GM10248 (cell line): ENCODE data around the gene TBC1D19.
"Not testable (repeated sequence)": the region's sequence is repeated elsewhere in the genome, so short reads cannot be mapped to it uniquely, and the experiment has no call there.

Experiments
- CTCF ChIA-PET: fragments of 300-600 bp; sonication (Branson Sonifier 250); formaldehyde crosslinking; extraction: SDS; loops from one replicate; lab custom pipeline; 2021; ENCODE audit warnings: antibody characterized with exemption; lab: Yijun Ruan, JAX
- POLR2A ChIA-PET: fragments of 350-650 bp; sonication (Branson Sonifier 250); formaldehyde crosslinking; extraction: SDS; loops from one replicate; lab custom pipeline; 2020; ENCODE audit warnings: antibody characterized with exemption; lab: Yijun Ruan, JAX
- DNase-seq: peaks from one replicate; pipeline ENCODE4 v3.0.0; 2012; ENCODE audit errors: extremely low spot score
- CTCF ChIP-seq: IDR thresholded peaks from 2 replicates; pipeline ENCODE4 v1.5.1; 2012; ENCODE audit warnings: mild to moderate bottlenecking, low read depth; ENCODE audit errors: extremely low read depth, missing control alignments, control extremely low read depth

TBC1D19 gene

GRCh38 chr4:26648260-26648659 is 64.4 kb downstream of the TBC1D19 start:
- CTCF ChIA-PET, result interaction anchor here (0.8 kb wide), 1 partner anchor 25 kb away, joined by 3 read pairs; no protein-coding TSS in a partner anchor
- POLR2A ChIA-PET, result no interaction called here

GRCh38 chr4:26660261-26660660 is 76.4 kb downstream of the TBC1D19 start:
- ChIA-PET POLR2A (no interaction called here), CTCF (no interaction called here)
- TF ChIP-seq CTCF, result no peak
- no peak for DNase-seq

More at GRCh38 chr4:26648260-26648659, 64.4 kb downstream of the TBC1D19 start:
- no peak for TF ChIP-seq CTCF
- DNase-seq, result no peak

- CTCF ChIA-PET, result no interaction called here
- POLR2A ChIA-PET, result no interaction called here
- DNase-seq, result no peak
- TF ChIP-seq CTCF, result no peak
Measured at GRCh38 chr4:26663888-26664287, 80.0 kb downstream of the TBC1D19 start.

DNA sequence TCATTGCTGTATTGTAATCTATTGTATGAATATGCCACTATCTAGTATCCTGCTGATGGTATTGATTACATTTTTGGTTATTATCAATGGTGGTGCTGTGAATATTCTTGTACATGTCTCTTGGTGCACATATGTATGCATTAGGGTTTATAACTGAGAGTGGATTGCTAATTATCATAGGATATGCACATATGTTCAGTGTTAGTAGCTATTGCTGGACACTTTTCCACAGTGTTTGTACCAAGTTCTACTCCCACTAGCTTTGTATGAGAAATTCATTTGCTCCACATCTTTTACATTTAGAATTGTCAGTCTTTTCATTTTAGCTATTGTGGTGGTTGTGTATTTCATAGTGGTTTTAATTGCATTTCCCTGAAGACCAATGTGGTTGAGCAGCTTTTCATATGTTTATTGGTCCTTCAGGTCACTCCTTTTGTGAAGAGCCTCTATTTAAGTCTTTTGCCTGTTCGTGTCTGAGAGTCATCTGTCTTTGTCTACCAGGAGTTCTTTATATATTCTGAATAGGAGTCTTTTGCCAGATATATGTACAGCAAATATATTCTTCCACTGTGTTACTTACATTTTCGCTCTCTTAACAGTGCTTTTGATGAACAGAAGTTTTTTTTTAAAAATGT is 87.1 kb downstream of the TBC1D19 start:
- DNase-seq, result no peak
- TF ChIP-seq CTCF, result no peak
- POLR2A ChIA-PET, result interaction anchor here (0.6 kb wide), 1 partner anchor 14 kb away, joined by 3 read pairs; no protein-coding TSS in a partner anchor
- CTCF ChIA-PET, result no interaction called here

- DNase-seq, POLR2A ChIA-PET: not testable (repeated sequence)
- CTCF ChIA-PET, result interaction anchor here (1.0 kb wide), 1 partner anchor 162 kb away, joined by 3 read pairs; no protein-coding TSS in a partner anchor
Measured at GRCh38 chr4:26679040-26679695, 95.3 kb downstream of the TBC1D19 start.

DNA sequence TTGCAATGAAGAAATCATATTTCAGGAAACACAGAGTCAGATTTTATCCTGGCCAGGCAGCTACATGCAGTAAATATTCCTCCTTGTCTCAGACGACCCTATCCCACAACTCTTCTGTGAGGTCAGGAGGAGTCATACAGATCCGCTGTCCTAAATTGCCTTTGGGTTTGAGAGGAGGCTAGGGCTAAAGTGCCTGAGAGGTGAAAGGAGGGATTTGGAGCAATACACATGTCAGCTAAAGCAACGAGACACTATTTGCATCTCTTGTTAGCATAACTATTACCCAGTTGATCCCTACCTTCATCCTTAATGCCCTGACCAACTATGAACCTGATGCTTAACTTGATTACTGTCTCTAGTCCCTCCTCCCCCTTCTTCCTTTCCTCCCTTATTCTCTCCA is 98.6 kb downstream of the TBC1D19 start:
- DNase-seq, result no peak
- no peak for TF ChIP-seq CTCF
- ChIA-PET POLR2A (no interaction called here), CTCF (interaction anchor here (0.7 to 1.3 kb wide), 3 partner anchors 9 to 694 kb away, joined by 3 read pairs; no protein-coding TSS in a partner anchor)

DNA sequence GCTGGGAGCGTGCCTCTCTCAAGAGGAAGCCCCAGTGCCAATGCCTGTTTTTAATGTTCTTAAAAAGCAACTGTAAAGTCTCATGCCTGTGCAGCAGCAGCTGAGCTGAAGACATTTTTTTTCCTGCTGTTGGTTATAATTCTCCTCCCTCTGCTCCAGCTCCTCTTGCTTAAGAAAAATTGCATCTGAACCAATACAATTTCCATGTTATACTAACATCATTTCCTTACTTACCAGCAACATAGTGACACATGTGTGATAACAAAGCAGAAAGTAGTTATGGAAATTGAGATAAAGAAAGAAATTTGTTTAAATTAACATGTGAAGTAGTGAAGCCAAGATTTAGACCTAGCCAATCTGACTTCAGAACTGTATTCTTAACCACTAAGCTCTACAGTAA is 101.4 kb downstream of the TBC1D19 start:
- CTCF ChIA-PET, result interaction anchor here (1.3 kb wide), 1 partner anchor 10 kb away, joined by 3 read pairs; no protein-coding TSS in a partner anchor
- no peak for TF ChIP-seq CTCF
- POLR2A ChIA-PET, result no interaction called here
- no peak for DNase-seq
